Mesendoderm (in vitro differentiated cells): ENCODE measurements around the gene ZNF670.
"Not testable (repeated sequence)": the region's sequence is repeated elsewhere in the genome, so short reads cannot be mapped to it uniquely, and the experiment has no call there.

ENCODE experiments used
- DNase-seq: peaks from one replicate; pipeline ENCODE4 v3.0.0; 2013
- H2AK5ac ChIP-seq: 2 replicates; pipeline ENCODE4 v1.6.1; 2013; ENCODE audit warnings: low read length, inconsistent platforms
- H2BK120ac ChIP-seq: 2 replicates; pipeline ENCODE4 v1.6.1; 2013; ENCODE audit warnings: low read depth, mild to moderate bottlenecking, low read length, moderate library complexity, mixed read lengths
- H2BK15ac ChIP-seq: replicated peaks from 2 replicates; pipeline ENCODE4 v1.6.1; 2013; ENCODE audit warnings: low read depth, mild to moderate bottlenecking, moderate library complexity
- H2BK5ac ChIP-seq: 2 replicates; pipeline ENCODE4 v1.6.1; 2013; ENCODE audit warnings: low read length, inconsistent platforms
- H3K18ac ChIP-seq: 2 replicates; pipeline ENCODE4 v1.6.1; 2013; ENCODE audit warnings: mild to moderate bottlenecking, low read length, mixed read lengths
- H3K23ac ChIP-seq: one replicate; pipeline ENCODE4 v1.6.1; 2013; ENCODE audit warnings: low read length
- H3K27ac ChIP-seq: 2 replicates; pipeline ENCODE4 v1.5.1; 2013; ENCODE audit warnings: low read depth, mild to moderate bottlenecking, inconsistent platforms, low read length, moderate library complexity
- H3K27me3 ChIP-seq: 2 replicates; pipeline ENCODE4 v1.6.1; 2013; ENCODE audit warnings: low read length, control low read depth, mild to moderate bottlenecking, inconsistent platforms; ENCODE audit not compliant: insufficient read depth, poor library complexity
- H3K36me3 ChIP-seq: 2 replicates; pipeline ENCODE4 v1.6.1; 2013; ENCODE audit warnings: low read length, inconsistent platforms; ENCODE audit not compliant: control insufficient read depth, insufficient read depth
- H3K4ac ChIP-seq: one replicate; pipeline ENCODE4 v1.6.1; 2013; ENCODE audit warnings: low read depth, mild to moderate bottlenecking, low read length, moderate library complexity
- H3K4me1 ChIP-seq: 2 replicates; pipeline ENCODE4 v1.6.1; 2013; ENCODE audit warnings: low read depth, low read length, inconsistent platforms; ENCODE audit not compliant: control insufficient read depth
- H3K4me2 ChIP-seq: 2 replicates; pipeline ENCODE4 v1.6.1; 2013; ENCODE audit warnings: low read length
- H3K4me3 ChIP-seq: 2 replicates; pipeline ENCODE4 v1.5.1; 2013; ENCODE audit warnings: mild to moderate bottlenecking, low read length
- H3K56ac ChIP-seq: one replicate; pipeline ENCODE4 v1.6.1; 2013; ENCODE audit warnings: low read length
- H3K79me1 ChIP-seq: 2 replicates; pipeline ENCODE4 v1.6.1; 2013; ENCODE audit warnings: low read length, inconsistent platforms
- H3K79me2 ChIP-seq: 2 replicates; pipeline ENCODE4 v1.6.1; 2013; ENCODE audit warnings: mild to moderate bottlenecking, low read length; ENCODE audit not compliant: control insufficient read depth, insufficient read depth
- H3K9ac ChIP-seq: 2 replicates; pipeline ENCODE4 v1.6.1; 2013; ENCODE audit warnings: low read length, inconsistent platforms
- H4K5ac ChIP-seq: one replicate; pipeline ENCODE4 v1.6.1; 2013; ENCODE audit warnings: low read length
- H4K8ac ChIP-seq: one replicate; pipeline ENCODE4 v1.6.1; 2013; ENCODE audit warnings: low read depth, mild to moderate bottlenecking, control low read depth, low read length, moderate library complexity
- WGBS: extraction: QIAGEN DNeasy Blood & Tissue Kit; methylation state at CpG from one replicate; pipeline ENCODE4 v1.1.7; 2013; ENCODE audit warnings: low lambda C conversion rate, missing lambda C conversion rate; ENCODE audit not compliant: insufficient coverage; ENCODE audit errors: extremely low coverage; 5-methylcytosine and 5-hydroxymethylcytosine counted together

Gene ZNF670

DNA sequence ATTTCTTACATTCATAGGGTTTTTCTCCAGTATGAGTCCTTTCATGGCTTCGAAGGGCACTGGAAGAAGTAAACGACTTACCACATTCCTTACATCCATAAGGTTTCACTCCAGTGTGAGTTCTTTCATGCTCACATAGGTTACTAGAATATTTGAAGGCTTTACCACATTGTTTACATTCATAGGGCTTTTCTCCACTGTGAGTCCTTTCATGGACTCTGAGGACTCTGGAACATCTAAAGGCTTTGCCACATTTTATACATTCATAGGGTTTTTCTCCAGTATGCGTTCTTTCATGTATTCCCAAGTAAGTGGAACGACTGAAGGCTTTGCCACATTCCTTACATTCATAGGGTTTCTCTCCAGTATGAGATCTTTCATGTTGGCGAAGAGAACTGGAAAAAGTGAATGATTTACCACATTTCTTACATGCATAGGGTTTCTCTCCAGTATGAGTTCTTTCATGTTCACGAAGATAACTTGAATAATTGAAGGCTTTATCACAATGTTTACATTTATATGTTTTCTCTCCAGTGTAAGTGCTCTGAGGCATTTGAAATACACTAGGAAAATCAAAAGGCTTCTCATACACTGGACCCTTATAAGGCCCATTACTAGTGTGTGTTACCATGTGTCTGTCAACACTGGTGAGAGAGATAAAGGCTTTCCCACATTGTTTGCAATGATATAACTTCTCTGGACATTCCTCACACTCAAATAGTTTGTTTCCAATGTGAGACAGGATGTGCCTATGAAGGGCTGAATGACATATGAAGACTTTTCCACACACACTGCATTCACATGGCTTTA, 40.9 kb downstream of the ZNF670 start:
- Histone ChIP-seq H4K5ac (no peak overlapping the region), H2BK15ac (no peak overlapping the region), H3K4me2 (no peak overlapping the region), H3K36me3 (peaks cover 7% of the 10 kb centered on the region), H3K56ac (no peak overlapping the region), H3K23ac (no peak overlapping the region), H3K79me2 (peaks cover 2% of the 10 kb centered on the region), H3K4ac (no peak overlapping the region), H2AK5ac (no peak overlapping the region), H3K4me3 (peak overlapping the region; percentile 27), H2BK120ac (no peak overlapping the region), H3K9ac (no peak overlapping the region), H3K79me1 (peaks cover 6% of the 10 kb centered on the region), H3K18ac (no peak overlapping the region), H3K27me3 (no peaks in the 10 kb centered on the region), H3K4me1 (no peaks in the 10 kb centered on the region), H3K27ac (no peak overlapping the region), H2BK5ac (no peak overlapping the region), H4K8ac (no peak overlapping the region)
- peak; percentile 14 for DNase-seq
- no CpG with 5 or more reads among the region's 6 CpGs for WGBS

DNA sequence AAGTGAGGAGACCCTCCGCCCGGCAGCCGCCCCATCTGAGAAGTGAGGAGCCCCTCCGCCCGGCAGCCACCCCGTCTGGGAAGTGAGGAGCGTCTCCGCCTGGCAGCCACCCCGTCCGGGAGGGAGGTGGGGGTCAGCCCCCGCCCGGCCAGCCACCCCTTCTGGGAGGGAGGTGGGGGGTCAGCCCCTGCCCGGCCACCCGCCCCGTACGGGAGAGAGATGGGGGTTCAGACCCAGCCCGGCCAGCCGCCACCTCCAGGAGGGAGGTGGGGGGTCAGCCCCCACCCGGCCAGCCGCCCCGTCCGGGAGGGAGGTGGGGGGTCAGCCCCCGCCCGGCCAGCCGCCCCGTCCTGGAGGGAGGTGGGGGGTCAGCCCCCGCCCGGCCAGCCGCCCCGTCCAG, 46.3 kb downstream of the ZNF670 start:
- not testable (repeated sequence) for H3K36me3 ChIP-seq, H2BK120ac ChIP-seq, H3K27ac ChIP-seq, H4K5ac ChIP-seq, H3K23ac ChIP-seq, H4K8ac ChIP-seq, H3K4me1 ChIP-seq, H3K9ac ChIP-seq, H2BK15ac ChIP-seq, H3K18ac ChIP-seq, DNase-seq, H3K56ac ChIP-seq, H2AK5ac ChIP-seq, H2BK5ac ChIP-seq, H3K4ac ChIP-seq, H3K4me2 ChIP-seq, H3K79me1 ChIP-seq, H3K27me3 ChIP-seq, H3K4me3 ChIP-seq, H3K79me2 ChIP-seq
- no CpG with 5 or more reads among the region's 30 CpGs for WGBS
